GM12878 (cell line): ENCODE measurements around the gene SMIM38. TPM values are rescaled to one million over a fixed set of nuclear protein-coding genes. Genes with fewer than 3 reads are reported as not detected.
A peak's percentile ranks its signal among the peaks of the same experiment; 100 is the strongest.

Source experiments
- ATAC-seq: fragments of 200-7000 bp; cut with Tn5 transposase; 3 replicates; pipeline ENCODE4 v1.9.1; 2020; ENCODE audit warnings: mild to moderate bottlenecking, moderate library complexity
- BruUV-seq: library from RNA; stranded (reverse); fragments of 400-500 nt; replicated peaks from 2 replicates; lab custom pipeline; 2021; lab: Mats Ljungman, UMichigan
- CTCF ChIA-PET: fragments of 300-600 bp; sonication (Branson Sonifier 250); formaldehyde crosslinking; extraction: SDS; loops from one replicate; lab custom pipeline; 2021; ENCODE audit warnings: inconsistent platforms; lab: Yijun Ruan, JAX
- POLR2A ChIA-PET: fragments of 350-600 bp; formaldehyde crosslinking; extraction: SDS; loops from one replicate; lab custom pipeline; 2021; ENCODE audit warnings: inconsistent platforms; lab: Charles Lee
- RAD21 ChIA-PET: fragments of 300-600 bp; sonication (Branson Sonifier 250); formaldehyde crosslinking; loops from one replicate; lab custom pipeline; 2023; ENCODE audit warnings: antibody characterized with exemption; ENCODE audit not compliant: unreplicated experiment; lab: Charles Lee
- SMC1A ChIA-PET: fragments of 300-600 bp; sonication (Branson Sonifier 250); formaldehyde crosslinking; loops from one replicate; lab custom pipeline; 2023; ENCODE audit not compliant: unreplicated experiment, uncharacterized antibody; lab: Charles Lee
- DNase-seq: peaks from one replicate; pipeline ENCODE4 v3.0.0-alpha.2; 2011; ENCODE audit warnings: low read depth, low spot score
- FAIRE-seq: peaks from 3 replicates; lab custom pipeline; 2011; peaks lifted over from hg19 to GRCh38; lab: Jason Lieb, UNC
- H2AFZ ChIP-seq: 2 replicates; pipeline ENCODE4 v1.6.0; 2011; ENCODE audit warnings: low read depth, low read length, control low read depth; ENCODE audit not compliant: control insufficient read depth
- H3K27ac ChIP-seq: 2 replicates; pipeline ENCODE4 v1.5.1; 2011; ENCODE audit warnings: control low read depth; ENCODE audit not compliant: control insufficient read depth, insufficient read depth
- H3K27me3 ChIP-seq, 2 experiments: replicated peaks in 1 of 2; 2 replicates each; pipeline versions ENCODE4 v1.6.0 to v1.6.1; 2011; ENCODE audit warnings: low read length in 1 of 2; ENCODE audit not compliant: control insufficient read depth in 2 of 2, insufficient read depth in 2 of 2
- H3K36me3 ChIP-seq, 2 experiments: 2 replicates each; pipeline ENCODE4 v1.5.1; 2011; ENCODE audit warnings: low read length in 1 of 2; ENCODE audit not compliant: control insufficient read depth in 2 of 2, insufficient read depth in 2 of 2
- H3K4me1 ChIP-seq: 2 replicates; pipeline ENCODE4 v1.6.1; 2011; ENCODE audit warnings: mild to moderate bottlenecking, low read length, moderate library complexity, mixed read lengths; ENCODE audit not compliant: control insufficient read depth, insufficient read depth
- H3K4me2 ChIP-seq: 2 replicates; pipeline ENCODE4 v1.6.0; 2011; ENCODE audit warnings: control low read depth; ENCODE audit not compliant: control insufficient read depth, insufficient read depth
- H3K4me3 ChIP-seq: fragments of 200-600 bp; sonication (generic); 2 replicates; pipeline ENCODE4 v1.5.1; 2016
- H3K79me2 ChIP-seq: 2 replicates; pipeline ENCODE4 v1.6.0; 2011; ENCODE audit warnings: low read length; ENCODE audit not compliant: control insufficient read depth, insufficient read depth
- H3K9ac ChIP-seq: 2 replicates; pipeline ENCODE4 v1.8.0; 2011; ENCODE audit warnings: low read length, control low read depth, mixed read lengths; ENCODE audit not compliant: control insufficient read depth, insufficient read depth
- H3K9me3 ChIP-seq: replicated peaks from 3 replicates; pipeline ENCODE4 v1.5.1; 2011; ENCODE audit warnings: mild to moderate bottlenecking, low read length; ENCODE audit not compliant: control insufficient read depth, insufficient read depth
- H4K20me1 ChIP-seq: 2 replicates; pipeline ENCODE4 v1.6.0; 2011; ENCODE audit not compliant: control insufficient read depth, insufficient read depth
- MLLT1 ChIP-seq: fragments of 450-650 bp; IDR thresholded peaks from 2 replicates; pipeline ENCODE4 v1.6.1; 2016; ENCODE audit warnings: mild to moderate bottlenecking
- SPI1 ChIP-seq: IDR thresholded peaks from 2 replicates; pipeline ENCODE4 v1.6.1; 2011; ENCODE audit warnings: low read depth, mild to moderate bottlenecking, low read length, moderate library complexity, borderline replicate concordance; ENCODE audit not compliant: insufficient read depth
- TCF12 ChIP-seq: IDR thresholded peaks from 2 replicates; pipeline ENCODE4 v1.6.1; 2011; ENCODE audit warnings: low read depth, mild to moderate bottlenecking, low read length
- WGBS: methylation state at CpG from one replicate; pipeline ENCODE4 v1.1.6; 2016; ENCODE audit warnings: low lambda C conversion rate; ENCODE audit not compliant: insufficient replicate concordance, insufficient coverage; ENCODE audit errors: missing lambda C conversion rate; 5-methylcytosine and 5-hydroxymethylcytosine counted together
- in situ Hi-C: fragments of 300-500 bp; cut with MboI; formaldehyde crosslinking; loops from 9 replicates; pipeline ENCODE4 v1.14.3; 2018; ENCODE audit warnings: mixed read lengths
- intact Hi-C: fragments of 100-400 bp; cut with micrococcal nuclease; formaldehyde crosslinking; loops from one replicate; pipeline ENCODE4 v1.14.2; 2022; ENCODE audit not compliant: unreplicated experiment
- polyA plus RNA-seq, 11 experiments: library from polyadenylated mRNA; depleted of rRNA in 4 of 11; unstranded in 6 of 11; stranded (reverse) in 5 of 11; fragments of >200 nt; fragmentation: Nextera tagmentation in 4 of 11; fragmentation: Illumina TruSeq in 1 of 11; extraction: Ambion mirVana in 4 of 11; extraction: Trizol in 1 of 11; gene quantifications; 1 replicate in 1 of 11; 2 replicates in 10 of 11; pipeline versions ENCODE4 v1.2.1 to v1.2.3, GENCODE V29; 2011 to 2016; ENCODE audit warnings: inconsistent platforms in 2 of 11, missing spikeins in 2 of 11, low read depth in 1 of 11
- total RNA-seq, 4 experiments: library from RNA; depleted of rRNA in 3 of 4; stranded (reverse); fragments of >200 nt in 3 of 4; fragmentation: Illumina TruSeq in 1 of 4; extraction: Trizol in 1 of 4; gene quantifications; 2 replicates each; pipeline versions ENCODE4 v1.2.1 to v1.2.3, GENCODE V29; 2013 to 2021

The SMIM38 gene
- total and polyA plus RNA-seq, 10 of the 15 experiments (the other 5 are each of a cell fraction or from before 2014, with no cell fraction given), result 0.15 to 5.0 (median 2.1) TPM; not detected in 1

- peaks cover 5% of the 10 kb centered on the region for H3K79me2 ChIP-seq
- peaks cover 32% of the 10 kb centered on the region for H3K4me1 ChIP-seq
- ChIA-PET POLR2A (interaction anchor here (0.7 to 3.3 kb wide), 5 partner anchors 9 to 140 kb away, joined by 3 to 32 read pairs (median 5); no protein-coding TSS in a partner anchor), RAD21 (interaction anchor here (1.2 to 2.9 kb wide), 4 partner anchors 9 to 485 kb away, joined by 3 to 27 read pairs (median 8); no protein-coding TSS in a partner anchor), CTCF (interaction anchor here (0.6 to 2.7 kb wide), 2 partner anchors 56 to 529 kb away, joined by 4 to 7 read pairs; no protein-coding TSS in a partner anchor), SMC1A (interaction anchor here (2.5 to 5.5 kb wide), 2 partner anchors 9 to 140 kb away, joined by 16 to 35 read pairs; no protein-coding TSS in a partner anchor)
- no peaks in the 10 kb centered on the region for H3K36me3 ChIP-seq
- ATAC-seq (no peak), FAIRE-seq (no peak), DNase-seq (no peak)
- intact Hi-C loops, result no loop called here
- 98% methylated on average over 15 of the region's 15 CpGs for WGBS
- H3K27ac ChIP-seq, result no peak overlapping the region; the same call in 1 of the 2 replicates
- in situ Hi-C loops, result no loop called here
- H3K4me2 ChIP-seq, result peak overlapping the region; percentile 73
- peak overlapping the region; percentile 57; the same call in 1 of the 2 replicates for H3K4me3 ChIP-seq
- no peak overlapping the region; the same call in 1 of the 2 replicates for H3K9ac ChIP-seq
- no peak overlapping the region for H2AFZ ChIP-seq
- no peaks in the 10 kb centered on the region for H4K20me1 ChIP-seq
- BruUV-seq, result no TSS peak
- TF ChIP-seq MLLT1, result peak; percentile 49; the same call in 1 of the 2 replicates
- TF ChIP-seq TCF12, result no peak
- TF ChIP-seq SPI1, result no peak
- peaks cover under 1% of the 10 kb centered on the region; the same call in 2 of the 3 replicates for H3K9me3 ChIP-seq
- no peaks in the 10 kb centered on the region for H3K27me3 ChIP-seq
These were observed 2.1 kb downstream of the SMIM38 start for GRCh38 chr11:69157822-69158231.
